HG03066 (cell line): ENCODE results near the gene SLC2A1.

Experiments
- ATAC-seq: cut with Tn5 transposase; IDR thresholded peaks from one replicate; pipeline ENCODE4 v1.9.1; 2021; ENCODE audit warnings: low read depth; ENCODE audit not compliant: unreplicated experiment

Gene SLC2A1

GRCh38 chr1:42961312-42962091 is 2.8 kb upstream of the SLC2A1 start:
- no peak for ATAC-seq

GRCh38 chr1:42960566-42961311 is 2.1 kb upstream of the SLC2A1 start:
- ATAC-seq, result no peak

GRCh38 chr1:42960122-42960390 is 1.4 kb upstream of the SLC2A1 start:
- no peak for ATAC-seq

GRCh38 chr1:42957880-42958487 is 684 bp downstream of the SLC2A1 start:
- peak; percentile 43 for ATAC-seq

- no peak for ATAC-seq
Observed at GRCh38 chr1:42957229-42957879, 1.3 kb downstream of the SLC2A1 start.

GRCh38 chr1:42956739-42957138 is 1.9 kb downstream of the SLC2A1 start:
- ATAC-seq, result no peak

- no peak for ATAC-seq
Observed at GRCh38 chr1:42955311-42956063, 3.2 kb downstream of the SLC2A1 start.

- ATAC-seq, result no peak
Observed at GRCh38 chr1:42953182-42954180, 5.2 kb downstream of the SLC2A1 start.

GRCh38 chr1:42952303-42953001 is 6.2 kb downstream of the SLC2A1 start:
- peak; percentile 61 for ATAC-seq

GRCh38 chr1:42951588-42951987 is 7.1 kb downstream of the SLC2A1 start:
- no peak for ATAC-seq

GRCh38 chr1:42950116-42950481 is 8.6 kb downstream of the SLC2A1 start:
- no peak for ATAC-seq

- ATAC-seq, result no peak
Observed at GRCh38 chr1:42949312-42950115, 9.2 kb downstream of the SLC2A1 start.

- no peak for ATAC-seq
Observed at GRCh38 chr1:42947965-42948732, 10.5 kb downstream of the SLC2A1 start.

GRCh38 chr1:42947117-42947516 is 11.6 kb downstream of the SLC2A1 start:
- no peak for ATAC-seq

GRCh38 chr1:42946120-42946898 is 12.4 kb downstream of the SLC2A1 start:
- ATAC-seq, result no peak

GRCh38 chr1:42945164-42945563 is 13.5 kb downstream of the SLC2A1 start:
- ATAC-seq, result no peak
